ENCODE measurements around the gene SRD5A1.

SRD5A1 gene

GRCh38 chr5:6632888-6633468 is at the start of gene SRD5A1, which contains the start of gene NSUN2:
Gene SRD5A1 (plus strand): TSS chr5:6633440. CDS start chr5:6633577, 137 bp downstream.
Gene NSUN2 (minus strand): TSS chr5:6633044. CDS start chr5:6632979, 65 bp downstream.
- DNase-seq (ENCODE audit: low read depth in 2 of 2): peak; percentile 81 to 90

GRCh38 chr5:6584101-6584645 is 49.1 kb upstream of the SRD5A1 start:
- DNase-seq (ENCODE audit: low read depth in 2 of 2): no peak

- no peak for DNase-seq (ENCODE audit: low read depth in 2 of 2)
Measured at GRCh38 chr5:6584727-6585126, 48.5 kb upstream of the SRD5A1 start.

- DNase-seq (ENCODE audit: low read depth in 2 of 2): no peak
Measured at GRCh38 chr5:6585168-6585567, 48.1 kb upstream of the SRD5A1 start.

GRCh38 chr5:6585939-6586646 is 47.1 kb upstream of the SRD5A1 start:
- no peak for DNase-seq (ENCODE audit: low read depth in 2 of 2)

GRCh38 chr5:6586647-6587042 is 46.6 kb upstream of the SRD5A1 start:
- DNase-seq (ENCODE audit: low read depth in 2 of 2): no peak

GRCh38 chr5:6587171-6587570 is 46.1 kb upstream of the SRD5A1 start:
- DNase-seq (ENCODE audit: low read depth in 2 of 2): no peak

GRCh38 chr5:6590581-6590980 is 42.7 kb upstream of the SRD5A1 start:
- DNase-seq (ENCODE audit: low read depth in 2 of 2): no peak

GRCh38 chr5:6591671-6592288 is 41.5 kb upstream of the SRD5A1 start:
- no peak for DNase-seq (ENCODE audit: low read depth in 2 of 2)

- DNase-seq (ENCODE audit: low read depth in 2 of 2): no peak
Measured at GRCh38 chr5:6592601-6593000, 40.6 kb upstream of the SRD5A1 start.

GRCh38 chr5:6593148-6594016 is 39.9 kb upstream of the SRD5A1 start:
- DNase-seq (ENCODE audit: low read depth in 2 of 2): no peak

- DNase-seq (ENCODE audit: low read depth in 2 of 2): no peak
Measured at GRCh38 chr5:6594066-6594465, 39.2 kb upstream of the SRD5A1 start.

GRCh38 chr5:6595405-6595804 is 37.8 kb upstream of the SRD5A1 start:
- no peak for DNase-seq (ENCODE audit: low read depth in 2 of 2)

- no peak for DNase-seq (ENCODE audit: low read depth in 2 of 2)
Measured at GRCh38 chr5:6596388-6596787, 36.9 kb upstream of the SRD5A1 start.

- no peak for DNase-seq (ENCODE audit: low read depth in 2 of 2)
Measured at GRCh38 chr5:6597557-6597956, 35.7 kb upstream of the SRD5A1 start.

GRCh38 chr5:6598351-6598900 is 34.8 kb upstream of the SRD5A1 start:
- no peak for DNase-seq (ENCODE audit: low read depth in 2 of 2)

GRCh38 chr5:6599739-6600138 is 33.5 kb upstream of the SRD5A1 start:
- no peak for DNase-seq (ENCODE audit: low read depth in 2 of 2)

- no peak for DNase-seq (ENCODE audit: low read depth in 2 of 2)
Measured at GRCh38 chr5:6601271-6601670, 32.0 kb upstream of the SRD5A1 start.

- DNase-seq (ENCODE audit: low read depth in 2 of 2): no peak
Measured at GRCh38 chr5:6601816-6602215, 31.4 kb upstream of the SRD5A1 start.

GRCh38 chr5:6602441-6602840 is 30.8 kb upstream of the SRD5A1 start:
- no peak for DNase-seq (ENCODE audit: low read depth in 2 of 2)

GRCh38 chr5:6603643-6604042 is 29.6 kb upstream of the SRD5A1 start:
- no peak for DNase-seq (ENCODE audit: low read depth in 2 of 2)

GRCh38 chr5:6604341-6604740 is 28.9 kb upstream of the SRD5A1 start:
- DNase-seq (ENCODE audit: low read depth in 2 of 2): no peak

Data from activated CD4-positive, alpha-beta T cell treated with anti-CD3 and anti-CD28 coated beads for 24 hours (primary cell).